SH-SY5Y (cell line): Measurements from ENCODE around the gene SLC37A4.

ENCODE experiments used
- GATA2 ChIP-seq: IDR thresholded peaks from 2 replicates; pipeline ENCODE4 v1.6.1; 2011; ENCODE audit warnings: mild to moderate bottlenecking, low read depth, low read length
- GATA3 ChIP-seq: IDR thresholded peaks from 2 replicates; pipeline ENCODE4 v1.6.1; 2011; ENCODE audit warnings: low read depth, mild to moderate bottlenecking, low read length, moderate library complexity

Gene SLC37A4

GRCh38 chr11:119049081-119049480 lies 18.4 kb upstream of the SLC37A4 start:
- TF ChIP-seq GATA3 (no peak), GATA2 (no peak)

GRCh38 chr11:119048644-119049043 lies 18.0 kb upstream of the SLC37A4 start:
- TF ChIP-seq GATA2, result no peak
- TF ChIP-seq GATA3, result no peak

GRCh38 chr11:119047205-119047604 lies 16.5 kb upstream of the SLC37A4 start:
- TF ChIP-seq GATA2, result no peak
- TF ChIP-seq GATA3, result no peak

- TF ChIP-seq GATA2, result no peak
- TF ChIP-seq GATA3, result no peak
These were observed 15.8 kb upstream of the SLC37A4 start for GRCh38 chr11:119046489-119046888.

- TF ChIP-seq GATA2 (no peak), GATA3 (no peak)
These were observed 14.0 kb upstream of the SLC37A4 start for GRCh38 chr11:119044708-119045107.

GRCh38 chr11:119042927-119043326 lies 12.2 kb upstream of the SLC37A4 start:
- TF ChIP-seq GATA2, result no peak
- no peak for TF ChIP-seq GATA3

GRCh38 chr11:119041821-119042514 lies 11.3 kb upstream of the SLC37A4 start:
- no peak for TF ChIP-seq GATA2
- no peak for TF ChIP-seq GATA3

GRCh38 chr11:119038884-119039283 lies 8.2 kb upstream of the SLC37A4 start:
- TF ChIP-seq GATA3 (no peak), GATA2 (no peak)

- TF ChIP-seq GATA2 (no peak), GATA3 (no peak)
These were observed 4.1 kb upstream of the SLC37A4 start for GRCh38 chr11:119034813-119035212.

GRCh38 chr11:119031912-119032280 lies 1.2 kb upstream of the SLC37A4 start:
- TF ChIP-seq GATA2 (no peak), GATA3 (no peak)

- TF ChIP-seq GATA2 (no peak), GATA3 (no peak)
These were observed 698 bp downstream of the SLC37A4 start for GRCh38 chr11:119030029-119030328.

GRCh38 chr11:119029340-119030028 lies 1.2 kb downstream of the SLC37A4 start:
- TF ChIP-seq GATA2 (no peak), GATA3 (no peak)

- TF ChIP-seq GATA2, result no peak
These were observed 1.7 kb downstream of the SLC37A4 start for GRCh38 chr11:119029069-119029339.

GRCh38 chr11:119028346-119029068 lies 2.2 kb downstream of the SLC37A4 start:
- TF ChIP-seq GATA3 (no peak), GATA2 (no peak)

GRCh38 chr11:119027561-119028345 lies 2.9 kb downstream of the SLC37A4 start:
- no peak for TF ChIP-seq GATA2
- TF ChIP-seq GATA3, result no peak

- TF ChIP-seq GATA2 (no peak), GATA3 (no peak)
These were observed 3.7 kb downstream of the SLC37A4 start for GRCh38 chr11:119026970-119027369.
